Effector CD4-positive, alpha-beta T cell (primary cell): ENCODE data around the gene ATG16L1.
A peak's percentile ranks its signal among the peaks of the same experiment; 100 is the strongest.

Experiments used
- DNase-seq: peaks from one replicate; pipeline ENCODE4 v3.0.0-alpha.2; 2020

The ATG16L1 gene

GRCh38 chr2:233227346-233227978, 24.0 kb upstream of the ATG16L1 start:
- DNase-seq = no peak

- DNase-seq = no peak
Observed at GRCh38 chr2:233228376-233228775, 23.1 kb upstream of the ATG16L1 start.

GRCh38 chr2:233233618-233234230, 17.7 kb upstream of the ATG16L1 start:
- DNase-seq = no peak

GRCh38 chr2:233234264-233234663, 17.2 kb upstream of the ATG16L1 start:
- no peak for DNase-seq

- DNase-seq = no peak
Observed at GRCh38 chr2:233234996-233235395, 16.5 kb upstream of the ATG16L1 start.

GRCh38 chr2:233235977-233236376, 15.5 kb upstream of the ATG16L1 start:
- no peak for DNase-seq

GRCh38 chr2:233236820-233237589, 14.5 kb upstream of the ATG16L1 start:
- no peak for DNase-seq

- DNase-seq = no peak
Observed at GRCh38 chr2:233240897-233241296, 10.6 kb upstream of the ATG16L1 start.

- DNase-seq = no peak
Observed at GRCh38 chr2:233241803-233242202, 9.7 kb upstream of the ATG16L1 start.

GRCh38 chr2:233242231-233242927, 9.1 kb upstream of the ATG16L1 start:
- no peak for DNase-seq

- DNase-seq = no peak
Observed at GRCh38 chr2:233243348-233243747, 8.1 kb upstream of the ATG16L1 start.

GRCh38 chr2:233244818-233245217, 6.7 kb upstream of the ATG16L1 start:
- no peak for DNase-seq

- DNase-seq = no peak
Observed at GRCh38 chr2:233245406-233245805, 6.1 kb upstream of the ATG16L1 start.

GRCh38 chr2:233247116-233247515, 4.4 kb upstream of the ATG16L1 start:
- no peak for DNase-seq

GRCh38 chr2:233247744-233248143, 3.7 kb upstream of the ATG16L1 start:
- DNase-seq = peak; percentile 58

- no peak for DNase-seq
Observed at GRCh38 chr2:233248999-233249398, 2.5 kb upstream of the ATG16L1 start.

GRCh38 chr2:233250568-233250967, 905 bp upstream of the ATG16L1 start:
- no peak for DNase-seq

- DNase-seq = no peak
Observed at GRCh38 chr2:233250985-233251305, 528 bp upstream of the ATG16L1 start.

GRCh38 chr2:233252227-233252626, 754 bp downstream of the ATG16L1 start:
- DNase-seq = no peak

GRCh38 chr2:233255151-233255550, 3.7 kb downstream of the ATG16L1 start:
- DNase-seq = no peak

- no peak for DNase-seq
Observed at GRCh38 chr2:233256048-233256447, 4.6 kb downstream of the ATG16L1 start.

- no peak for DNase-seq
Observed at GRCh38 chr2:233258211-233258610, 6.7 kb downstream of the ATG16L1 start.

GRCh38 chr2:233259730-233260129, 8.3 kb downstream of the ATG16L1 start:
- no peak for DNase-seq

GRCh38 chr2:233260661-233261060, 9.2 kb downstream of the ATG16L1 start:
- no peak for DNase-seq
